Ovary (tissue), 9 donors: ENCODE measurements around the gene TBC1D8B. TPM values are rescaled to one million over a fixed set of nuclear protein-coding genes. Genes with fewer than 3 reads are reported as not detected.

ENCODE experiments used
- DNase-seq, 5 donors: peaks; one replicate each; pipeline ENCODE4 v3.0.0-alpha.2; 2019 to 2020
- H3K27ac ChIP-seq, 2 donors: fragments of 200-600 bp; one replicate each; pipeline versions ENCODE4 v1.5.1 to v1.8.0; 2019 to 2022
- H3K27me3 ChIP-seq: fragments of 200-600 bp; one replicate; pipeline ENCODE4 v1.8.0; 2022
- H3K36me3 ChIP-seq: fragments of 200-600 bp; sonication (generic); one replicate; pipeline ENCODE4 v1.5.1; 2019
- H3K4me1 ChIP-seq: one replicate; pipeline ENCODE4 v1.8.1; 2013; ENCODE audit warnings: mild to moderate bottlenecking, moderate library complexity; ENCODE audit not compliant: insufficient read depth
- H3K4me3 ChIP-seq: fragments of 200-600 bp; sonication (generic); one replicate; pipeline ENCODE4 v1.5.1; 2017
- H3K9me3 ChIP-seq, 2 donors: fragments of 200-600 bp in 1 of 2; sonication (generic) in 1 of 2; one replicate each; pipeline versions ENCODE4 v1.5.1 to v1.8.1; 2013 to 2019; ENCODE audit warnings: mild to moderate bottlenecking in 1 of 2, moderate library complexity in 1 of 2
- EP300 ChIP-seq: sonication (generic); formaldehyde crosslinking; IDR thresholded peaks from one replicate; pipeline ENCODE4 v1.6.1; 2017; ENCODE audit warnings: antibody characterized with exemption
- POLR2A ChIP-seq: fragments of 450-650 bp; IDR thresholded peaks from one replicate; pipeline ENCODE4 v1.6.1; 2017; ENCODE audit warnings: antibody characterized with exemption, mild to moderate bottlenecking, moderate library complexity
- WGBS, 3 donors: extraction: QIAGEN DNeasy Blood & Tissue Kit in 1 of 3; methylation state at CpG; one replicate each; pipeline versions ENCODE4 v1.1.5 to v1.1.7; 2013 to 2017; 5-methylcytosine and 5-hydroxymethylcytosine counted together
- intact Hi-C, 4 donors: fragments of 100-400 bp; cut with DNase I; formaldehyde crosslinking; loops; one replicate each; pipeline versions ENCODE4 v1.11.0 to v1.15.1; 2022 to 2023
- polyA plus RNA-seq, 2 donors: library from polyadenylated mRNA; stranded (reverse); fragments of 200-250 nt in 1 of 2; fragments of 350-450 nt in 1 of 2; fragmentation: Illumina TruSeq in 1 of 2; extraction: RNeasy Lipid Tissue Mini Kit (QIAGEN cat#74804) in 1 of 2; gene quantifications; one replicate each; pipeline ENCODE4 v1.2.3, GENCODE V29; 2013 to 2014
- total RNA-seq, 7 donors: library from RNA; depleted of rRNA in 2 of 7; stranded (reverse); fragments of >200 nt in 2 of 7; fragmentation: NEBNext Ultra II Directional in 3 of 7; extraction: Animal tissue kit (Norgen Biotek cat#: 25700) in 3 of 7; gene quantifications; one replicate each; pipeline versions ENCODE4 v1.1.0 to v1.2.4, GENCODE V29; 2016 to 2023
- TF ChIP-seq, protein P1 (sequence below), 3 donors: fragments of 450-650 bp in 2 of 3; fragments of 200-600 bp in 1 of 3; IDR thresholded peaks; one replicate each; pipeline versions ENCODE4 v1.5.1 to v1.8.0; 2016 to 2022; ENCODE audit warnings: antibody characterized with exemption in 3 of 3, mild to moderate bottlenecking in 1 of 3
- donor health status: DM: no; HTN: no; CAD: no; lungs with moderate emphysema.
- donor health status: DM: no; HTN: no; CAD: no.
- donor health status: Bipolar disorder and iron deficiency.
- donor health status: DM: yes; HTN: yes; CAD: no.
- donor health status: DM: no; HTN: no; CAD: no.
- donor health status: DM: yes; HTN: yes; CAD: no.

The TBC1D8B gene
- total and polyA plus RNA-seq, 9 donors, result 2.3 to 10.4 (median 7.1) TPM

DNA sequence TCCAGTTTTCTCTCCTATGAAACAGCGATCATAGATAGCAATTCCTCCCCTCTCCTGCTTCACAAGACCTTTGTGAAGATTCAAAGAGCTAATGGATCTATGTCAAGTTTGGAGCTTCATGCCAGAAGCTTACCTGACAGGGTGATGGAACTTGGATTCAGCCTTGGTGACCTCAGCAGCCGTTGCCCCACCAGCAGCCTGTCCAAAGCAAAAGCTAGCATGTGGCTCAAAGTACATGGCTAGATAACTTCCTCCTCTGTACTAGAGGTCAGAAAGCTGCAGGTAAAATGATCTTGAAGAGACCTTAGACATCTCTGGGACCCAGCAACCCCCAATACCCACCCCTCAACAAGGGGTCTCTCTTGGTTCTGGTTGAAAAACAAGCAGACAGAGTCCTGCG is 98.9 kb downstream of the TBC1D8B start:
- intact Hi-C loops, result loop anchor here in 1 of 4 donors (2.0 kb wide), 1 partner anchor 59 kb away; no protein-coding TSS in a partner anchor
- Histone ChIP-seq H3K9me3 (no peaks in the 10 kb centered on the region), H3K4me1 (no peaks in the 10 kb centered on the region), H3K4me3 (no peak overlapping the region), H3K36me3 (no peaks in the 10 kb centered on the region), H3K27ac (no peak overlapping the region), H3K27me3 (no peaks in the 10 kb centered on the region)
- DNase-seq, result no peak
- WGBS, 3 donors, result 62 to 85% (median 70%) methylated on average over 3 of the region's 3 CpGs
- no peak for TF ChIP-seq EP300
- TF ChIP-seq POLR2A, result no peak
- TF ChIP-seq, protein P1, sequence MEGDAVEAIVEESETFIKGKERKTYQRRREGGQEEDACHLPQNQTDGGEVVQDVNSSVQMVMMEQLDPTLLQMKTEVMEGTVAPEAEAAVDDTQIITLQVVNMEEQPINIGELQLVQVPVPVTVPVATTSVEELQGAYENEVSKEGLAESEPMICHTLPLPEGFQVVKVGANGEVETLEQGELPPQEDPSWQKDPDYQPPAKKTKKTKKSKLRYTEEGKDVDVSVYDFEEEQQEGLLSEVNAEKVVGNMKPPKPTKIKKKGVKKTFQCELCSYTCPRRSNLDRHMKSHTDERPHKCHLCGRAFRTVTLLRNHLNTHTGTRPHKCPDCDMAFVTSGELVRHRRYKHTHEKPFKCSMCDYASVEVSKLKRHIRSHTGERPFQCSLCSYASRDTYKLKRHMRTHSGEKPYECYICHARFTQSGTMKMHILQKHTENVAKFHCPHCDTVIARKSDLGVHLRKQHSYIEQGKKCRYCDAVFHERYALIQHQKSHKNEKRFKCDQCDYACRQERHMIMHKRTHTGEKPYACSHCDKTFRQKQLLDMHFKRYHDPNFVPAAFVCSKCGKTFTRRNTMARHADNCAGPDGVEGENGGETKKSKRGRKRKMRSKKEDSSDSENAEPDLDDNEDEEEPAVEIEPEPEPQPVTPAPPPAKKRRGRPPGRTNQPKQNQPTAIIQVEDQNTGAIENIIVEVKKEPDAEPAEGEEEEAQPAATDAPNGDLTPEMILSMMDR (IDR thresholded peaks at IDR 0.05), result no peak

DNA sequence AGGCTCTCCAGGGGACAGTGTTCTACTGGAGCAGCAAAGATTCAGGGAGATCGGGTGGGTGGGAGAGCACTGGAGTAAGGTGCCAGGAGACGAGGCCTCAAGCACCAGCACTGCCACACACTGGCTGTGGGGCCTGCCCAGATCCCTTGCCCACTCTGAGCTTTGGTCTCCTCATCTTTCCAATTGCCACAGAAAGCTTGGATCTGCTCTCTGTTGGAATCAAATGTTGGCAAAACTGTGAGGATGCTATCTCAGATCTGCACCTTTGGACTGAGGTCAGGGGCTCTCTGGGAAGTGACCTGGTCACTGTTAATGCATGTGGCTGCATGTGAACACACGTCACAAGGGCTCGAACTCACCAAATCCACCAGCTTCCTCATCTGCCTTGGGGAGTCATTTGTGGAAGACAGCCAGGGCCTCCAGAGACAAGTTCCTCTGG is 99.3 kb downstream of the TBC1D8B start:
- Histone ChIP-seq H3K36me3 (no peaks in the 10 kb centered on the region), H3K27ac (no peak overlapping the region), H3K4me3 (no peak overlapping the region), H3K4me1 (no peaks in the 10 kb centered on the region), H3K27me3 (no peaks in the 10 kb centered on the region), H3K9me3 (no peaks in the 10 kb centered on the region)
- TF ChIP-seq EP300 (no peak), POLR2A (no peak)
- TF ChIP-seq, protein P1 (IDR thresholded peaks at IDR 0.05), result no peak
- no peak for DNase-seq
- WGBS, 3 donors, result 58 to 76% (median 75%) methylated on average over 4 of the region's 4 CpGs
- intact Hi-C loops, result loop anchor here in 1 of 4 donors (2.0 kb wide), 1 partner anchor 59 kb away; no protein-coding TSS in a partner anchor

DNA sequence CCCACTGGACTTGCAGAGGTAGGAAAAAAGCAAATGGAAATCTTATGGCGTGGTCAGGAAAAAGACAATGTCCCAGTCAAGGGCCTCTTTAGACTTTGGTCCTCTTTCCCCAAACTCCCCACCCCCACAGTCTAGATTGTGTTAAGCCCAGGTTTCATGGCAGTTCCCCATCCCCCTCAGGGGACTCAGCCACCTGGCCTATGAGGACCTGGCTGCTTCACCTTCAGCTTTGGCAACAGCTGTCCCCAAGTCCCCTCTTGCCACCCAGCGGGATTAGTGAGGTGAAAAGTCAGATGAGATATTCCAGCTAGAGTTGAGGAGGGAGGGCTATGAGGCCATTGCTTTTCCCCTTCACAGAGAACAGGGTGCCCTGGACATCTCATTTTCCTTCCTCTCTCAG is 100.2 kb downstream of the TBC1D8B start:
- TF ChIP-seq, protein P1 (IDR thresholded peaks at IDR 0.05), result no peak
- TF ChIP-seq EP300 (no peak), POLR2A (no peak)
- Histone ChIP-seq H3K9me3 (no peaks in the 10 kb centered on the region), H3K36me3 (no peaks in the 10 kb centered on the region), H3K27ac (no peak overlapping the region), H3K4me1 (no peaks in the 10 kb centered on the region), H3K4me3 (no peak overlapping the region), H3K27me3 (no peaks in the 10 kb centered on the region)
- 67 to 81% (median 78%) methylated on average over 2 of the region's 2 CpGs for WGBS, 3 donors
- DNase-seq, result no peak
- intact Hi-C loops, result no loop called here

DNA sequence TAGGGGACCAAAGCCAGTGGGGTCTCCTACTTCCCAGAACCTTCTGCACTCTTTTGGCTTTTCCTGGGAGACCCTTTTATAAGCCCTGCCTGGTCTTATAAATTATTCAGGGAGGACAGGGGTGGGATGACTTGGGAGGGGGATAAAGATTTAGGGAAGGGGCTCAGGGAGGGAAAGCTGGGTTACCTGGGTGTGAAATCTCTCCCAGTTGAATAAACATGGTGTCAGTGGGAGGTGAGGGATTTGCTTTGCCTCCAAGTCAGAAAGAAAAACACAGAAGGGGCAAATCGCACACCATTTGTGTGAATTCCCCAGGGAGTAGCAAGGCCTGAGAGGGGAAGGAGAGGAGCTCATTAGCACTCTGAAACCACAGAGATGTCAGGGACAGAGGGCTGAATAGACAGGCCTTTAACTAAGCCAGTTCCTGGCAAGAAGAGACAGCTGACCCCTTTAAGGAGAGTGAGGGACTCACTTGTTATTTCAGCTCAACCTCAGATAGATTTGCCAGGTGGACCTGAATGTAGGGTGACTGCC is 100.9 kb downstream of the TBC1D8B start, which contains the start of gene RIPPLY1:
RIPPLY1 (minus strand) TSS at position 51 of the 534 bp plus-strand sequence. CDS start 54 bp downstream, outside the sequence.
- Histone ChIP-seq H3K4me1 (no peaks in the 10 kb centered on the region), H3K27me3 (no peaks in the 10 kb centered on the region), H3K36me3 (no peaks in the 10 kb centered on the region), H3K27ac (no peak within 1 kb of the TSS), H3K4me3 (no peak within 1 kb of the TSS), H3K9me3 (no peaks in the 10 kb centered on the region)
- intact Hi-C loops, result no loop called here
- DNase-seq, result no peak
- WGBS, 3 donors, result 73 to 93% (median 76%) methylated on average over 1 of the region's 1 CpG
- TF ChIP-seq EP300, result no peak
- TF ChIP-seq, protein P1 (IDR thresholded peaks at IDR 0.05), result no peak
- TF ChIP-seq POLR2A, result no peak
